Tibial nerve (tissue), 4 donors: ENCODE results near the gene VPS4B. TPM values are rescaled to one million over a fixed set of nuclear protein-coding genes. Genes with fewer than 3 reads are reported as not detected.

Experiments
- DNase-seq, 2 donors: peaks; one replicate each; pipeline ENCODE4 v3.0.0-alpha.2; 2019; ENCODE audit warnings: low spot score in 2 of 2
- H3K27ac ChIP-seq, 4 donors: fragments of 200-600 bp; sonication (generic) in 3 of 4; one replicate each; pipeline ENCODE4 v1.5.1; 2017 to 2019; ENCODE audit warnings: mild to moderate bottlenecking in 1 of 4
- H3K27me3 ChIP-seq, 2 donors: fragments of 200-600 bp; sonication (generic) in 1 of 2; one replicate each; pipeline versions ENCODE4 v1.5.1 to v1.6.0; 2017 to 2019
- H3K36me3 ChIP-seq, 3 donors: fragments of 200-600 bp; sonication (generic); one replicate each; pipeline ENCODE4 v1.5.1; 2018 to 2019
- H3K4me1 ChIP-seq, 4 donors: fragments of 200-600 bp; sonication (generic) in 3 of 4; one replicate each; pipeline ENCODE4 v1.5.1; 2017 to 2019
- H3K4me3 ChIP-seq, 4 donors: fragments of 200-600 bp; sonication (generic) in 3 of 4; one replicate each; pipeline ENCODE4 v1.5.1; 2017 to 2019; ENCODE audit warnings: mild to moderate bottlenecking in 1 of 4, moderate library complexity in 1 of 4
- H3K9me3 ChIP-seq, 4 donors: fragments of 200-600 bp; sonication (generic) in 3 of 4; one replicate each; pipeline ENCODE4 v1.5.1; 2017 to 2019
- CTCF ChIP-seq, 5 experiments: fragments of 200-600 bp in 3 of 5; fragments of 450-650 bp in 2 of 5; sonication (generic) in 3 of 5; IDR thresholded peaks; one replicate each; pipeline ENCODE4 v1.5.1; 2016 to 2019; ENCODE audit warnings: antibody characterized with exemption in 5 of 5, mild to moderate bottlenecking in 3 of 5, moderate library complexity in 2 of 5
- EP300 ChIP-seq, 2 donors: sonication (generic); formaldehyde crosslinking; IDR thresholded peaks; one replicate each; pipeline ENCODE4 v1.6.1; 2017; ENCODE audit warnings: antibody characterized with exemption in 2 of 2, mild to moderate bottlenecking in 1 of 2
- POLR2A ChIP-seq, 2 donors: fragments of 450-650 bp; IDR thresholded peaks; one replicate each; pipeline ENCODE4 v1.6.1; 2017; ENCODE audit warnings: antibody characterized with exemption in 2 of 2, mild to moderate bottlenecking in 2 of 2, moderate library complexity in 2 of 2
- WGBS, 2 donors: methylation state at CpG; one replicate each; pipeline ENCODE4 v1.1.5; 2018; 5-methylcytosine and 5-hydroxymethylcytosine counted together
- total RNA-seq, 4 donors: library from RNA; depleted of rRNA; stranded (reverse); fragments of >200 nt; gene quantifications; one replicate each; pipeline ENCODE4 v1.1.0, GENCODE V29; 2016

VPS4B gene
- total RNA-seq, 4 donors from 2014 or later = 33.4 to 43.2 (median 36.2) TPM

GRCh38 chr18:63440881-63441280, 18.6 kb upstream of the VPS4B start:
- WGBS, 2 donors = 72 to 73% methylated on average over 5 of the region's 5 CpGs
- no peaks in the 10 kb centered on the region for H3K9me3 ChIP-seq
- H3K27ac ChIP-seq = peak overlapping the region in 1 of 4 donors; percentile 35
- H3K36me3 ChIP-seq = no peaks in the 10 kb centered on the region
- H3K4me1 ChIP-seq = peaks cover 0 to 18% (median 3%) of the 10 kb centered on the region in 4 donors
- TF ChIP-seq EP300 (IDR thresholded peaks at IDR 0.05) = no peak
- no peak for DNase-seq
- no peaks in the 10 kb centered on the region for H3K27me3 ChIP-seq
- no peak overlapping the region for H3K4me3 ChIP-seq

- Histone ChIP-seq H3K27me3 (no peaks in the 10 kb centered on the region), H3K4me1 (peaks cover 0 to 18% (median 3%) of the 10 kb centered on the region in 4 donors), H3K27ac (peak overlapping the region in 1 of 4 donors; percentile 35), H3K36me3 (no peaks in the 10 kb centered on the region), H3K4me3 (no peak overlapping the region), H3K9me3 (no peaks in the 10 kb centered on the region)
- DNase-seq = peak in 1 of 2 donors; percentile 40
- TF ChIP-seq CTCF (IDR thresholded peaks at IDR 0.05) (no peak), POLR2A (IDR thresholded peaks at IDR 0.05) (no peak), EP300 (IDR thresholded peaks at IDR 0.05) (no peak)
- WGBS, 2 donors = 46 to 50% methylated on average over 1 of the region's 1 CpG
Observed at GRCh38 chr18:63440219-63440618, 17.9 kb upstream of the VPS4B start.

GRCh38 chr18:63439334-63439733, 17.1 kb upstream of the VPS4B start:
- H3K9me3 ChIP-seq = no peaks in the 10 kb centered on the region
- WGBS, 2 donors = 2% methylated on average over 6 of the region's 6 CpGs
- peak in 1 of 2 donors; percentile 69 for DNase-seq
- H3K4me3 ChIP-seq = no peak overlapping the region
- no peaks in the 10 kb centered on the region for H3K36me3 ChIP-seq
- H3K27ac ChIP-seq = no peak overlapping the region
- TF ChIP-seq EP300 (IDR thresholded peaks at IDR 0.05) = no peak
- peak; percentile 64 to 80 (median 75) for TF ChIP-seq CTCF (IDR thresholded peaks at IDR 0.05)
- H3K27me3 ChIP-seq = no peaks in the 10 kb centered on the region
- peaks cover 0 to 18% (median 3%) of the 10 kb centered on the region in 4 donors for H3K4me1 ChIP-seq

GRCh38 chr18:63438181-63438580, 15.9 kb upstream of the VPS4B start:
- Histone ChIP-seq H3K4me3 (no peak overlapping the region), H3K27ac (no peak overlapping the region), H3K36me3 (no peaks in the 10 kb centered on the region), H3K9me3 (no peaks in the 10 kb centered on the region), H3K27me3 (no peaks in the 10 kb centered on the region), H3K4me1 (peaks cover 0 to 27% (median 3%) of the 10 kb centered on the region in 4 donors)
- 73 to 86% methylated on average over 2 of the region's 2 CpGs for WGBS, 2 donors
- DNase-seq = no peak
- TF ChIP-seq EP300 (IDR thresholded peaks at IDR 0.05) (no peak), CTCF (IDR thresholded peaks at IDR 0.05) (no peak), POLR2A (IDR thresholded peaks at IDR 0.05) (no peak)

- peak overlapping the region in 1 of 4 donors; percentile 54 for H3K27ac ChIP-seq
- no peaks in the 10 kb centered on the region for H3K9me3 ChIP-seq
- H3K27me3 ChIP-seq = no peaks in the 10 kb centered on the region
- H3K4me1 ChIP-seq = peaks cover 0 to 12% (median 0%) of the 10 kb centered on the region in 4 donors
- no peak overlapping the region for H3K4me3 ChIP-seq
- TF ChIP-seq CTCF (IDR thresholded peaks at IDR 0.05) = no peak
- peak in 1 of 2 donors; percentile 82 for TF ChIP-seq EP300 (IDR thresholded peaks at IDR 0.05)
- no peak for TF ChIP-seq POLR2A (IDR thresholded peaks at IDR 0.05)
- DNase-seq = peak in 1 of 2 donors; percentile 70
- 27 to 43% methylated on average over 4 of the region's 4 CpGs for WGBS, 2 donors
- H3K36me3 ChIP-seq = no peaks in the 10 kb centered on the region
Observed at GRCh38 chr18:63433334-63433866, 11.1 kb upstream of the VPS4B start.
